Measurements from ENCODE around the gene ST8SIA1. TPM values are rescaled to one million over a fixed set of nuclear protein-coding genes. Genes with fewer than 3 reads are reported as not detected.

Gene ST8SIA1
- polyA plus RNA-seq, 1 donor, result 4.4 TPM

DNA sequence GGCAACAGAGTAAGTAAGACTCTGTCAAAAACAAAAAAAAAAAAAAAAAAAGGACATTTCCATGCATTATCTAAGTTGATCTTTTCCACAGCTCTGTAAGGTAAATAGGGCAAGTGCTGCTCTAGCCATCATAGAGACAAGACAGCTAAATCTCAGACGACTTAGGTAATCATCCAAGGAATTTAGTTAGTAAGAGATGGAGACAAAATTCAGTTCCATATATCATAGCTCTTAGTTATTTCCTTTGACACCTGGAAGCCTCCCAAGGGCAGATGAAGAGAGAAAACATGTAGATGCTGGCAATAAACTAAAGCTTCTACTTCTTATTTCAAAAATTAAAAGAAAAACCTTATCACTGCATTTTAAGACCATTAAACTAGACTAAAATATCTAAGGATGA lies 48.7 kb downstream of the ST8SIA1 start:
- Histone ChIP-seq H3K4me3 (ENCODE audit: low read length) (no peak overlapping the region), H3K36me3 (ENCODE audit: control insufficient read depth, insufficient read depth, low read length) (no peaks in the 10 kb centered on the region), H3K27me3 (ENCODE audit: control insufficient read depth, insufficient read depth, low read length) (no peaks in the 10 kb centered on the region), H3K4me1 (ENCODE audit: control insufficient read depth, insufficient read depth, low read length) (no peaks in the 10 kb centered on the region), H3K9me3 (ENCODE audit: control insufficient read depth, low read depth, low read length) (no peaks in the 10 kb centered on the region), H3K27ac (ENCODE audit: low read length) (no peak overlapping the region)
- WGBS (ENCODE audit: insufficient coverage, low lambda C conversion rate), result no CpG with 5 or more reads among the region's 1 CpG
- DNase-seq, result no peak

DNA sequence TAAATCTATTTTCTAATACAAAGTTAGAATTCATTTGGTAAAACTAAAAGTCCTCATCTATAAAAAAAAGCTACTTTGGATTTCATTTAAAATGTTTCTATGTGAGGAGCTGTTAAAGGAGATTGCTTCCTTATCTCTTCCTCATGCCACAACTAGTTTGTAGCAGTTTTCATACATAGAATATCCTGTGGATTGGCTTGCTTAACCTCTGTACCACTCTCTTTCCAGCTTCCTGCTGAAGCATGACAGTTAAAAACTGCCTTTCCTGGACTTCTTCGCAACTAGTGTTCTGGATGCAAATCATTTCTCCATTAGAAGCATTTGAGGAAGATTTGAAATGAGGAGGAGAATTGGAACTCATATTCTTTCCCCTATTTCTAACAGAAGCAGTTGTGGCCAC lies 49.6 kb downstream of the ST8SIA1 start:
- Histone ChIP-seq H3K36me3 (ENCODE audit: control insufficient read depth, insufficient read depth, low read length) (no peaks in the 10 kb centered on the region), H3K27me3 (ENCODE audit: control insufficient read depth, insufficient read depth, low read length) (no peaks in the 10 kb centered on the region), H3K27ac (ENCODE audit: low read length) (no peak overlapping the region), H3K4me3 (ENCODE audit: low read length) (no peak overlapping the region), H3K9me3 (ENCODE audit: control insufficient read depth, low read depth, low read length) (no peaks in the 10 kb centered on the region), H3K4me1 (ENCODE audit: control insufficient read depth, insufficient read depth, low read length) (no peaks in the 10 kb centered on the region)
- no peak for DNase-seq
- no CpG with 5 or more reads among the region's 1 CpG for WGBS (ENCODE audit: insufficient coverage, low lambda C conversion rate)

DNA sequence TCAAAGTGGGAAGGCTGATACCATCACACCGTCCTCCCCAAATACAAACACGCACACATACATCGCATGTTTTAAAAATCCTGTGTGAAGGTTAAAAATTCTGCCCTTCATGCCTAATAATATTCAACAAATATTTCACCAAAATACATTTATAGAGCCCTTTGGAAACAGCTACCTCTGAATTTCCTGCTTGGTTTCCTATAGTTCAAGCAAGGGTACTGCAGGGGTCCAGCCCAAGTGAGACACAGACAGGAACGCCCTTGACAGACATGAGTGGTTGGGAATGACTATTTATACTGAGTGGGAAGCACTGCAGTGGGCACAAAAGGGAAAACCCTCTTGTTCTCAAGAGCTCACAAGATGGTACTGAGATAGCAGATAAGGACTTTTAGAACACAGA lies 51.0 kb downstream of the ST8SIA1 start:
- no peaks in the 10 kb centered on the region for H3K9me3 ChIP-seq (ENCODE audit: control insufficient read depth, low read depth, low read length)
- no peaks in the 10 kb centered on the region for H3K4me1 ChIP-seq (ENCODE audit: control insufficient read depth, insufficient read depth, low read length)
- H3K27ac ChIP-seq (ENCODE audit: low read length), result no peak overlapping the region
- DNase-seq, result no peak
- no peaks in the 10 kb centered on the region for H3K36me3 ChIP-seq (ENCODE audit: control insufficient read depth, insufficient read depth, low read length)
- no CpG with 5 or more reads among the region's 4 CpGs for WGBS (ENCODE audit: insufficient coverage, low lambda C conversion rate)
- H3K27me3 ChIP-seq (ENCODE audit: control insufficient read depth, insufficient read depth, low read length), result no peaks in the 10 kb centered on the region
- no peak overlapping the region for H3K4me3 ChIP-seq (ENCODE audit: low read length)

DNA sequence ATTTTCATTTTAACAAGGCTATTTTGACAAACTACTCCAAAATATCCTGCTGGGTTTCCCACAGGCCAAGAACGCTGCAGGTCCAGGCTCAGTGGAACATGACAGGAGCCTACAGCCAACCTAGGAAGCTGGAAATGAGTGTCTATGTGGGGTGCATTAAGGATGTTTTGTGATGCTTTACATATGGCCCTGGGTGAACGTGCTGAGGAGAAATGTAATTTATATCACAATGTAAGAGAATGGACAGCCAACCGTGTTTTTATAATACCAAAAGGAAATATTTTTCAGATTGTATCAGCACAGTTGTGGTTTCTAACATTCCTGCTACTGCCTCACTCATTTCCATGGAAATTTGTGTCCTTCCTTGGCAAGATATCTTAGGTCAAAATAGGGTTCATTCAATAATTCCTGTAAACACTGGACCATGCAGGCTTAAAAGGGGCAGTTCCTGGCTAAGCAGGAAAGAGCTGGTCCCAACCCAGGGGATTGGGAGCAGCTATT lies 51.5 kb downstream of the ST8SIA1 start:
- no peaks in the 10 kb centered on the region for H3K36me3 ChIP-seq (ENCODE audit: control insufficient read depth, insufficient read depth, low read length)
- H3K4me3 ChIP-seq (ENCODE audit: low read length), result no peak overlapping the region
- DNase-seq, result no peak
- no peaks in the 10 kb centered on the region for H3K4me1 ChIP-seq (ENCODE audit: control insufficient read depth, insufficient read depth, low read length)
- no peak overlapping the region for H3K27ac ChIP-seq (ENCODE audit: low read length)
- WGBS (ENCODE audit: insufficient coverage, low lambda C conversion rate), result 42% methylated on average over 2 of the region's 3 CpGs
- H3K27me3 ChIP-seq (ENCODE audit: control insufficient read depth, insufficient read depth, low read length), result no peaks in the 10 kb centered on the region
- H3K9me3 ChIP-seq (ENCODE audit: control insufficient read depth, low read depth, low read length), result no peaks in the 10 kb centered on the region

DNA sequence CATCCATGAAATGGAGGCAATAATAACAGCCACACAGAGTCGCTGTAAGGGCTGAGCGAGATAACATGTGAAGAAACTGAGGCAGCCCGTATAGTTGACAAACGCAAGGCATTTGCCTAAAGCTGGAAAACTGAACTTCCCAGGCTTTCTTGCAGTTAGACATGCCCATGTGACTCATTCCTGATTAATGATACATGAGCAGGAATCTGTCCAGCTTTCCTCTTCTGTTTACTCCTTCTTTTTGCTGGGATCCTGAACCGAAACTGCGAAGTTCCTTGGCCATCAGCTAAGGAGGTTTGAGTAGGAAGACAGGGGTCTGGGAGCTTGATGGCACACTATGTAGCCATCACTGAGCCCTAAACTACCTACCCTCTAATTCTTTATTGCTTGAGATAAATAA lies 52.2 kb downstream of the ST8SIA1 start:
- Histone ChIP-seq H3K27me3 (ENCODE audit: control insufficient read depth, insufficient read depth, low read length) (no peaks in the 10 kb centered on the region), H3K4me1 (ENCODE audit: control insufficient read depth, insufficient read depth, low read length) (no peaks in the 10 kb centered on the region), H3K27ac (ENCODE audit: low read length) (no peak overlapping the region), H3K4me3 (ENCODE audit: low read length) (no peak overlapping the region), H3K9me3 (ENCODE audit: control insufficient read depth, low read depth, low read length) (no peaks in the 10 kb centered on the region), H3K36me3 (ENCODE audit: control insufficient read depth, insufficient read depth, low read length) (no peaks in the 10 kb centered on the region)
- no CpG with 5 or more reads among the region's 6 CpGs for WGBS (ENCODE audit: insufficient coverage, low lambda C conversion rate)
- no peak for DNase-seq

DNA sequence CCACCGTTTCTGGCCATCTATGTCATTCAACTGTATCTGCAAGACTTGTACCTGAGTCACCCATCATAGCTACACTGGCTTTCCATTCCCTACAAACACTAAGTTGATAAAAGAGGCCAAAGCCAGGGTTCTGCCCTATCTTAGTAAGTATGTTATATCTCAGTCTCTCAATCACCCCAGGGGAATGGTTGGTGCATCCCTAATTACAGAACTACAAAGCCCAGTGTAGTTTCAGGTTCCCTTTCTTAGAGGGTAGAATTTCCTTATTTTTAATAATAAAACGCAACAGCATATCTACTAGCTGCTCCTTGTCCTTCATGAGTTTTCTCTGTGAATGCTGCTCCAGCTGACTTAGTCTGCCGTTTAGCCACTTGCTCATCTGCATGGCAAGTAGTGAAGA lies 57.6 kb downstream of the ST8SIA1 start:
- no peaks in the 10 kb centered on the region for H3K4me1 ChIP-seq (ENCODE audit: control insufficient read depth, insufficient read depth, low read length)
- H3K9me3 ChIP-seq (ENCODE audit: control insufficient read depth, low read depth, low read length), result no peaks in the 10 kb centered on the region
- H3K27ac ChIP-seq (ENCODE audit: low read length), result no peak overlapping the region
- 100% methylated on average over 1 of the region's 3 CpGs for WGBS (ENCODE audit: insufficient coverage, low lambda C conversion rate)
- DNase-seq, result no peak
- H3K36me3 ChIP-seq (ENCODE audit: control insufficient read depth, insufficient read depth, low read length), result no peaks in the 10 kb centered on the region
- no peak overlapping the region for H3K4me3 ChIP-seq (ENCODE audit: low read length)
- H3K27me3 ChIP-seq (ENCODE audit: control insufficient read depth, insufficient read depth, low read length), result no peaks in the 10 kb centered on the region

DNA sequence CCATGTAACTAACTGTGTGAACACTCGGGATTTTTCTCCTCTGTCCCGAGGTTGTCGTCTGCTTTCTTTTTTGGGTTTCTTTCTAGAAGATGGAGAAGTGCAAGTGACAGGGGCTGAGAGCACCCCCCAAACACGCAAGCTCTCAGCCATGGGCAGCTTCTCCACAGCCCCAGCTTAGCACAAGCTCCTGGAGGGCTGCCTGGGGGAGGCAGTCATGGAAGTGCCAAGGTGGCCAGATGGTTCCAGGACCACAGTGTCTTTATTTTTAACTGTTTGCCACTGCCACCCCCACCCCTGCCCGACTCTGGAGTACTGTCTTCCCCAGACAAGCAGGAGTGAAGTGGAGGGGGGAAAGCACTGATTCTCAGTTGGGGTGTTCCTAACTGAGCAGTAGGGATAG lies 58.2 kb downstream of the ST8SIA1 start:
- Histone ChIP-seq H3K27ac (ENCODE audit: low read length) (no peak overlapping the region), H3K9me3 (ENCODE audit: control insufficient read depth, low read depth, low read length) (no peaks in the 10 kb centered on the region), H3K4me3 (ENCODE audit: low read length) (no peak overlapping the region), H3K4me1 (ENCODE audit: control insufficient read depth, insufficient read depth, low read length) (no peaks in the 10 kb centered on the region), H3K36me3 (ENCODE audit: control insufficient read depth, insufficient read depth, low read length) (no peaks in the 10 kb centered on the region), H3K27me3 (ENCODE audit: control insufficient read depth, insufficient read depth, low read length) (no peaks in the 10 kb centered on the region)
- WGBS (ENCODE audit: insufficient coverage, low lambda C conversion rate), result 100% methylated on average over 1 of the region's 5 CpGs
- no peak for DNase-seq

DNA sequence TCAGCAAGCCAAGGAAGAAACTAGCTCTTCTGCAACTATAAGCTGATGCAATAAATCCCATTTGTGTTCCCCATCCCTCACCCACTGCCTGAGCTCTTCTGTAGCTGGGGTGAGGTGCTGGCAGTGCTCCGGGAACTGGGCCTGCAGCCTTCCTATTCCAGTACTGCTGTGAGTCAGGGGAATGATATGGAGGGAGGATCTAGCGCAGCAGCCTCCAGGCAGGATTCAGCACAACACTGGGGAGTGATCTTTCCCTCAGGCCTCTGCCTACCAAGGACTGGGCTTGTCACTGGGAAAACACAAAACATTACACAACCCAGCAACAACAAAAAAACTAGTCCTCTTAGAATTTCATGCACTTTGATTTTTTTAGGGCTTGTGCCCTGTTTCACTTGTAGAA lies 58.7 kb downstream of the ST8SIA1 start:
- Histone ChIP-seq H3K4me3 (ENCODE audit: low read length) (no peak overlapping the region), H3K27ac (ENCODE audit: low read length) (no peak overlapping the region), H3K36me3 (ENCODE audit: control insufficient read depth, insufficient read depth, low read length) (no peaks in the 10 kb centered on the region), H3K27me3 (ENCODE audit: control insufficient read depth, insufficient read depth, low read length) (no peaks in the 10 kb centered on the region), H3K9me3 (ENCODE audit: control insufficient read depth, low read depth, low read length) (no peaks in the 10 kb centered on the region), H3K4me1 (ENCODE audit: control insufficient read depth, insufficient read depth, low read length) (no peaks in the 10 kb centered on the region)
- DNase-seq, result peak; percentile 19 to 51
- WGBS (ENCODE audit: insufficient coverage, low lambda C conversion rate), result no CpG with 5 or more reads among the region's 2 CpGs

DNA sequence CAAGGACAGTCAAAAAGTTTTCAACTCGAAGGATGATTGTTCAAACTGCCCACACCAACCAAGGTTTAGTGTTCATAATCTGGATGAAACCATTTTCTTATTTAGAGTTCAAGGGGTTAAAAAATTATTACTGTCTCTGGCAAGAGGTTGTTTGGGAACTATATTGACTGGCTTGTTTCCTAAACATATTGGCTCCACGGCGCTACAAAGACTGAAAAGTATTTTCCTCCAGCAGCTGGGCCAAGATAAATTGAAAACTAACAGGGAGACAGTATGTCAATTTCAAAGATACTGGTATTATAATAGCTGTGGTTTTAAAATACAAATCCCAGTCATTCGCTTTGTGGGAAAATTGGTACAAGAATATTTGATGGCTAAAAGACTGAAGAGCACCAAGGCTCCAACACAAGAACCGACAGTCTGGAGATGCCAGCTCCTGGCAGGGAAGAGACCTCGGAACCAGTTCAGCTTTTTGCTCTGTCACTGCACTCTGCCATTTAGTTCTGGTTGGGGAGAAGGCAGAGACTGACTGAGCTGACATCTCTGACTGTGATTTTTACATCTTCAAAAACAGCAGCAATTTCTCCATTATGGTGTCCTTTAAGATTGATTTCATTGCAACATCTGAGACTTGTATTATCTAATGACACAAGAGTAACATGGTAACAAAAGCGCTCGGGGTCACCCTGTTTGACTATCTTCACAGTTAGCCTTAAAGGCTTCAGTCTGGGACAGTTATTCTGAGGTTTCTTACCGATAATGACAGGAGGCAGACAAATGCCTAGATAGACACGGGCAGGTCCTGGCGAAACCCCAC lies 62.0 kb downstream of the ST8SIA1 start:
- Histone ChIP-seq H3K9me3 (ENCODE audit: control insufficient read depth, low read depth, low read length) (no peaks in the 10 kb centered on the region), H3K4me3 (ENCODE audit: low read length) (no peak overlapping the region), H3K36me3 (ENCODE audit: control insufficient read depth, insufficient read depth, low read length) (no peaks in the 10 kb centered on the region), H3K4me1 (ENCODE audit: control insufficient read depth, insufficient read depth, low read length) (no peaks in the 10 kb centered on the region), H3K27me3 (ENCODE audit: control insufficient read depth, insufficient read depth, low read length) (no peaks in the 10 kb centered on the region), H3K27ac (ENCODE audit: low read length) (no peak overlapping the region)
- WGBS (ENCODE audit: insufficient coverage, low lambda C conversion rate), result 67% methylated on average over 2 of the region's 11 CpGs
- no peak for DNase-seq

DNA sequence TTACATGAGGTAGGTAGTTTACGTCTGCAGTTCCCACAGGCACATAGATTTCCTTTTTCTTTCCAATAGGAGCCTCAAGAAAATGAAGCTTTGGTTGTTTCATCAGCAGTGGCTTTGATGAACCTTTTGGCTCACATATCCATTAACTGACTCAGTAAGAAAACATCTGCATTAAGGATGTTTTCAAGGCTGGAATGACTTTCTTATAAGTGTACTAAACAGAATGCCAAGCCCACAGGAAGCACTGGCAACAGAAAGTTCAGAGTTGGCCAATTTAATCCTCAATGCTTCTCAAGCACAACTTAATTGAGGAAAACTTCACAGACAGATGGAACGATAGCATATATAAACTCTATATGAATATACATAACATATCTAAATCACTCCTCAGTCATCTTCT lies 63.5 kb downstream of the ST8SIA1 start:
- Histone ChIP-seq H3K27me3 (ENCODE audit: control insufficient read depth, insufficient read depth, low read length) (no peaks in the 10 kb centered on the region), H3K4me3 (ENCODE audit: low read length) (no peak overlapping the region), H3K4me1 (ENCODE audit: control insufficient read depth, insufficient read depth, low read length) (no peaks in the 10 kb centered on the region), H3K27ac (ENCODE audit: low read length) (no peak overlapping the region), H3K36me3 (ENCODE audit: control insufficient read depth, insufficient read depth, low read length) (no peaks in the 10 kb centered on the region), H3K9me3 (ENCODE audit: control insufficient read depth, low read depth, low read length) (no peaks in the 10 kb centered on the region)
- no peak for DNase-seq
- 100% methylated on average over 1 of the region's 2 CpGs for WGBS (ENCODE audit: insufficient coverage, low lambda C conversion rate)

DNA sequence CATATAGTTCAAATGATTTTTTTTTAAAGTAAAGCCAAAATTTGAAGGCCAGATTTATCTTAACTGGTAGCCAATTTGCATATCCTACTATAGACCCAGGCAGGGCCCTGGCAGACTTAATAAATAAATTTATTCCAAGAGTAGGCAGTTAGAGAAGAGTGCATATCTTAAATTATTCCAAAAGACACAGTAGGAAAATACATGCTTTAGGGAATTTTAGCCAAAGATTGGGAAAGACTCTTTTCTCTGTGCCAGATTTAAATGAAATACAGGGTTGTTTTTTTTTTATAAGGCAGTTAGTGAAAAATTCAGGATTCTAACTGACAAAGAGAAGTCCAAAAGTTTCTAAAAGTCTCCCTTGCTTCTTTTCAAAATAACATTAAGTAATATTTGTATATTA lies 65.5 kb downstream of the ST8SIA1 start:
- no peak for DNase-seq
- Histone ChIP-seq H3K4me3 (ENCODE audit: low read length) (no peak overlapping the region), H3K27ac (ENCODE audit: low read length) (no peak overlapping the region), H3K36me3 (ENCODE audit: control insufficient read depth, insufficient read depth, low read length) (no peaks in the 10 kb centered on the region), H3K9me3 (ENCODE audit: control insufficient read depth, low read depth, low read length) (no peaks in the 10 kb centered on the region), H3K27me3 (ENCODE audit: control insufficient read depth, insufficient read depth, low read length) (no peaks in the 10 kb centered on the region), H3K4me1 (ENCODE audit: control insufficient read depth, insufficient read depth, low read length) (no peaks in the 10 kb centered on the region)

Data from large intestine (tissue), 3 donors.